Gastrocnemius medialis (tissue), 4 donors: ENCODE data around the gene MTA1. TPM values are rescaled to one million over a fixed set of nuclear protein-coding genes. Genes with fewer than 3 reads are reported as not detected.

Experiments used
- ATAC-seq, 2 donors: fragments of 150-250 bp; one replicate each; pipeline ENCODE4 v1.9.1; 2016
- DNase-seq, 2 donors: peaks; one replicate each; pipeline ENCODE4 v3.0.0-alpha.2; 2019
- H3K27ac ChIP-seq, 4 donors: fragments of 200-600 bp; sonication (generic); 1 replicate in 1 of 4; 2 replicates in 3 of 4; pipeline ENCODE4 v1.5.1; 2016 to 2018; ENCODE audit warnings: mild to moderate bottlenecking in 2 of 4, moderate library complexity in 1 of 4
- H3K27me3 ChIP-seq, 3 donors: fragments of 200-600 bp; sonication (generic) in 2 of 3; 1 replicate in 1 of 3; 2 replicates in 2 of 3; pipeline versions ENCODE4 v1.5.1 to v1.6.0; 2016 to 2019; ENCODE audit warnings: mild to moderate bottlenecking in 1 of 3, moderate library complexity in 1 of 3
- H3K36me3 ChIP-seq, 2 donors: fragments of 200-600 bp; sonication (generic) in 1 of 2; one replicate each; pipeline ENCODE4 v1.5.1; 2017 to 2018
- H3K4me1 ChIP-seq, 2 donors: fragments of 200-600 bp; sonication (generic) in 1 of 2; one replicate each; pipeline ENCODE4 v1.5.1; 2016 to 2017; ENCODE audit warnings: mild to moderate bottlenecking in 2 of 2
- H3K4me3 ChIP-seq, 4 donors: fragments of 200-600 bp; sonication (generic) in 3 of 4; 1 replicate in 1 of 4; 2 replicates in 3 of 4; pipeline ENCODE4 v1.5.1; 2016 to 2019; ENCODE audit warnings: mild to moderate bottlenecking in 2 of 4
- H3K9me3 ChIP-seq, 3 donors: fragments of 200-600 bp; sonication (generic) in 2 of 3; 1 replicate in 1 of 3; 2 replicates in 2 of 3; pipeline ENCODE4 v1.5.1; 2016 to 2019
- POLR2A ChIP-seq, 2 donors: fragments of 450-650 bp; IDR thresholded peaks; one replicate each; pipeline ENCODE4 v1.6.1; 2017; ENCODE audit warnings: antibody characterized with exemption in 2 of 2, mild to moderate bottlenecking in 2 of 2, moderate library complexity in 2 of 2
- in situ Hi-C, 4 donors: fragments of 200-750 bp; cut with MboI; loops; one replicate each; pipeline versions ENCODE4 v1.15.0 to v1.8.0; 2017; ENCODE audit warnings: low sequenced_read_pairs in 4 of 4
- intact Hi-C: fragments of 100-400 bp; cut with DNase I; formaldehyde crosslinking; loops from one replicate; pipeline ENCODE4 v1.15.1; 2023; ENCODE audit warnings: low total_unique reads
- total RNA-seq, 4 donors: library from RNA; depleted of rRNA; stranded (reverse); fragments of >200 nt; gene quantifications; one replicate each; pipeline versions ENCODE4 v1.1.0 to v1.2.3, GENCODE V29; 2016
- TF ChIP-seq, protein P1 (sequence below), 5 experiments: fragments of 450-650 bp in 3 of 5; fragments of 200-600 bp in 2 of 5; sonication (generic) in 2 of 5; IDR thresholded peaks in 4 of 5; conservative IDR thresholded peaks in 1 of 5; 1 replicate in 4 of 5; 2 replicates in 1 of 5; pipeline ENCODE4 v1.5.1; 2016 to 2019; ENCODE audit warnings: antibody characterized with exemption in 5 of 5, mild to moderate bottlenecking in 3 of 5, moderate library complexity in 3 of 5

The MTA1 gene
- total RNA-seq, 4 donors from 2014 or later, result 18.2 to 30.8 (median 28.2) TPM

GRCh38 chr14:105400016-105400415 lies 19.6 kb upstream of the MTA1 start:
- TF ChIP-seq, protein P1, sequence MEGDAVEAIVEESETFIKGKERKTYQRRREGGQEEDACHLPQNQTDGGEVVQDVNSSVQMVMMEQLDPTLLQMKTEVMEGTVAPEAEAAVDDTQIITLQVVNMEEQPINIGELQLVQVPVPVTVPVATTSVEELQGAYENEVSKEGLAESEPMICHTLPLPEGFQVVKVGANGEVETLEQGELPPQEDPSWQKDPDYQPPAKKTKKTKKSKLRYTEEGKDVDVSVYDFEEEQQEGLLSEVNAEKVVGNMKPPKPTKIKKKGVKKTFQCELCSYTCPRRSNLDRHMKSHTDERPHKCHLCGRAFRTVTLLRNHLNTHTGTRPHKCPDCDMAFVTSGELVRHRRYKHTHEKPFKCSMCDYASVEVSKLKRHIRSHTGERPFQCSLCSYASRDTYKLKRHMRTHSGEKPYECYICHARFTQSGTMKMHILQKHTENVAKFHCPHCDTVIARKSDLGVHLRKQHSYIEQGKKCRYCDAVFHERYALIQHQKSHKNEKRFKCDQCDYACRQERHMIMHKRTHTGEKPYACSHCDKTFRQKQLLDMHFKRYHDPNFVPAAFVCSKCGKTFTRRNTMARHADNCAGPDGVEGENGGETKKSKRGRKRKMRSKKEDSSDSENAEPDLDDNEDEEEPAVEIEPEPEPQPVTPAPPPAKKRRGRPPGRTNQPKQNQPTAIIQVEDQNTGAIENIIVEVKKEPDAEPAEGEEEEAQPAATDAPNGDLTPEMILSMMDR (IDR thresholded peaks at IDR 0.05 in 4 of 5, conservative IDR thresholded peaks at IDR 0.05 in 1 of 5), result no peak
- TF ChIP-seq POLR2A (IDR thresholded peaks at IDR 0.05), result no peak
- DNase-seq (no peak), ATAC-seq (no peak)
- intact Hi-C loops (no loop called here), in situ Hi-C loops (no loop called here)
- H3K27me3 ChIP-seq, result no peaks in the 10 kb centered on the region
- H3K27ac ChIP-seq, result peak overlapping the region; percentile 10 to 94 (median 90)
- no peak overlapping the region for H3K4me3 ChIP-seq
- no peaks in the 10 kb centered on the region for H3K9me3 ChIP-seq
- peaks cover 0 to 11% of the 10 kb centered on the region in 2 donors for H3K36me3 ChIP-seq
- H3K4me1 ChIP-seq, result peaks cover 17 to 19% of the 10 kb centered on the region in 2 donors

DNA sequence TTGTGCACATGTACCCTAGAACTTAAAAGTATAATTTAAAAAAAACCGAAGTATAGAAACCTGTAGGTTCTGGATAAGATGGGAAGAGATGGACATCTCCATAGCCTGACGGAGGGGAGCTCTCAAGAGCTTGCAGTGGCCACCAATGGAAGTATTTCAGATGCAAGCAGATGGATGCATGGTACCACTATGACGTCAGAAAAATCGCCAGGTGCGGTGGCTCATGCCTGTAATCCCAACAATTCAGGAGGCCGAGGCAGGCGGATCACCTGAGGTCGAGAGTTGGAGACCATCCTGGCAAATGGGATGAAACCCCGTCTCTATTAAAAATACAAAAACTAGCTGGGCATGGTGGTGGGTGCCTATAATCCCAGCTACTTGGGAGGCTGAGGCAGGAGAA lies 17.9 kb upstream of the MTA1 start:
- Histone ChIP-seq H3K27me3 (no peaks in the 10 kb centered on the region), H3K36me3 (peaks cover 0 to 11% of the 10 kb centered on the region in 2 donors), H3K9me3 (no peaks in the 10 kb centered on the region), H3K4me1 (peaks cover 17 to 19% of the 10 kb centered on the region in 2 donors), H3K27ac (no peak overlapping the region), H3K4me3 (no peak overlapping the region)
- in situ Hi-C loops (no loop called here), intact Hi-C loops (no loop called here)
- ATAC-seq, result no peak
- no peak for TF ChIP-seq POLR2A (IDR thresholded peaks at IDR 0.05)
- TF ChIP-seq, protein P1 (IDR thresholded peaks at IDR 0.05 in 4 of 5, conservative IDR thresholded peaks at IDR 0.05 in 1 of 5), result no peak
- DNase-seq, result no peak

- Histone ChIP-seq H3K4me1 (peaks cover 8 to 9% of the 10 kb centered on the region in 2 donors), H3K27me3 (peaks cover 0 to 4% (median 0%) of the 10 kb centered on the region in 3 donors), H3K27ac (no peak overlapping the region), H3K36me3 (no peaks in the 10 kb centered on the region), H3K9me3 (no peaks in the 10 kb centered on the region), H3K4me3 (no peak overlapping the region)
- intact Hi-C loops (no loop called here), in situ Hi-C loops (no loop called here)
- no peak for DNase-seq
- no peak for ATAC-seq
- TF ChIP-seq POLR2A (IDR thresholded peaks at IDR 0.05), result no peak
- TF ChIP-seq, protein P1 (IDR thresholded peaks at IDR 0.05 in 4 of 5, conservative IDR thresholded peaks at IDR 0.05 in 1 of 5), result no peak
These were observed 11.0 kb upstream of the MTA1 start for GRCh38 chr14:105408592-105408991.

- Histone ChIP-seq H3K4me1 (peaks cover 9 to 10% of the 10 kb centered on the region in 2 donors), H3K4me3 (no peak overlapping the region), H3K27ac (no peak overlapping the region), H3K9me3 (no peaks in the 10 kb centered on the region), H3K36me3 (no peaks in the 10 kb centered on the region), H3K27me3 (peaks cover 0 to 4% (median 0%) of the 10 kb centered on the region in 3 donors)
- DNase-seq (no peak), ATAC-seq (no peak)
- intact Hi-C loops, result no loop called here
- TF ChIP-seq POLR2A (IDR thresholded peaks at IDR 0.05), result no peak
- TF ChIP-seq, protein P1 (IDR thresholded peaks at IDR 0.05 in 4 of 5, conservative IDR thresholded peaks at IDR 0.05 in 1 of 5), result no peak
- in situ Hi-C loops, result no loop called here
These were observed 10.3 kb upstream of the MTA1 start for GRCh38 chr14:105409364-105409763.

GRCh38 chr14:105410642-105411016 lies 9.0 kb upstream of the MTA1 start:
- peaks cover 0 to 4% (median 0%) of the 10 kb centered on the region in 3 donors for H3K27me3 ChIP-seq
- DNase-seq (no peak), ATAC-seq (no peak)
- peak overlapping the region in 3 of 4 donors; percentile 40 to 57 (median 50) for H3K4me3 ChIP-seq
- intact Hi-C loops (loop anchor here (10.0 kb wide), 1 partner anchor 106 kb away; the partner anchor contains the start of gene BRF1), in situ Hi-C loops (no loop called here)
- no peak overlapping the region for H3K27ac ChIP-seq
- TF ChIP-seq POLR2A (IDR thresholded peaks at IDR 0.05), result no peak
- TF ChIP-seq, protein P1 (IDR thresholded peaks at IDR 0.05 in 4 of 5, conservative IDR thresholded peaks at IDR 0.05 in 1 of 5), result no peak
- H3K9me3 ChIP-seq, result no peaks in the 10 kb centered on the region
- H3K36me3 ChIP-seq, result no peaks in the 10 kb centered on the region
- peaks cover 13 to 18% of the 10 kb centered on the region in 2 donors for H3K4me1 ChIP-seq
